Activated CD4-positive, alpha-beta T cell treated with anti-CD3 and anti-CD28 coated beads for 36 hours (primary cell): ENCODE data around the gene HLA-DMB. TPM values are rescaled to one million over a fixed set of nuclear protein-coding genes. Genes with fewer than 3 reads are reported as not detected.

ENCODE experiments used
- ATAC-seq: fragments of 200-7000 bp; cut with Tn5 transposase; one replicate; pipeline ENCODE4 v1.10.0; 2021; ENCODE audit warnings: mild to moderate bottlenecking, moderate library complexity
- CTCF ChIA-PET: fragments of 350-600 bp; sonication (Branson Sonifier 250); formaldehyde crosslinking; loops from one replicate; lab custom pipeline; 2021; ENCODE audit warnings: antibody characterized with exemption; lab: Charles Lee
- POLR2A ChIA-PET: fragments of 350-600 bp; sonication (Branson Sonifier 250); formaldehyde crosslinking; loops from one replicate; lab custom pipeline; 2021; ENCODE audit warnings: antibody characterized with exemption, inconsistent platforms; lab: Charles Lee
- DNase-seq: peaks from one replicate; pipeline ENCODE4 v3.0.0-alpha.2; 2020
- H3K27ac Mint-ChIP-seq: one replicate; pipeline ENCODE4 v1.8.0; 2021; ENCODE audit warnings: mixed read lengths
- H3K27me3 Mint-ChIP-seq: one replicate; pipeline ENCODE4 v1.8.0; 2021; ENCODE audit warnings: mixed read lengths
- H3K36me3 Mint-ChIP-seq: one replicate; pipeline ENCODE4 v1.8.0; 2021; ENCODE audit warnings: low read depth, mixed read lengths
- H3K4me1 Mint-ChIP-seq: one replicate; pipeline ENCODE4 v1.8.0; 2021; ENCODE audit warnings: mixed read lengths
- H3K4me3 Mint-ChIP-seq: one replicate; pipeline ENCODE4 v1.8.0; 2021; ENCODE audit warnings: mild to moderate bottlenecking, moderate library complexity, mixed read lengths
- H3K9me3 Mint-ChIP-seq: one replicate; pipeline ENCODE4 v1.8.0; 2021; ENCODE audit warnings: low read depth, mixed read lengths
- intact Hi-C, 2 experiments: fragments of 100-400 bp; cut with DNase I in 1 of 2; cut with micrococcal nuclease in 1 of 2; formaldehyde crosslinking; loops; one replicate each; pipeline versions ENCODE4 v1.14.2 to v1.15.1; 2022 to 2024; cut with DNase I, micrococcal nuclease
- total RNA-seq, 2 experiments: library from RNA; stranded (reverse); gene quantifications; one replicate each; pipeline ENCODE4 v1.2.3, GENCODE V29; 2021

Gene HLA-DMB
- total RNA-seq = 1 to 10 TPM; 1.9 to 2.3 TPM

- ATAC-seq (peak; percentile 87), DNase-seq (peak; percentile 58)
- no peaks in the 10 kb centered on the region for H3K27me3 Mint-ChIP-seq
- peak within 1 kb of the TSS; percentile 72 for H3K4me3 Mint-ChIP-seq
- H3K36me3 Mint-ChIP-seq = no peaks in the 10 kb centered on the region
- peaks cover 4% of the 10 kb centered on the region for H3K9me3 Mint-ChIP-seq
- peak within 1 kb of the TSS; percentile 87 for H3K27ac Mint-ChIP-seq
- intact Hi-C loops = loop anchor here (1.0 to 5.0 kb wide), 4 partner anchors 13 to 48 kb away; partner anchors contain the start of genes BRD2 (in 2 of the 2) and HLA-DMA (in 1 of the 2)
- peaks cover 55% of the 10 kb centered on the region for H3K4me1 Mint-ChIP-seq
- CTCF ChIA-PET = interaction anchor here (0.7 to 7.6 kb wide), 13 partner anchors 7 to 136 kb away, joined by 3 to 137 read pairs (median 5); partner anchors contain the start of genes BRD2, HLA-DMA and TAP2
- POLR2A ChIA-PET = interaction anchor here (0.6 to 2.2 kb wide), 10 partner anchors 14 to 77 kb away, joined by 3 to 58 read pairs (median 5); no protein-coding TSS in a partner anchor
Observed at GRCh38 chr6:32940656-32941213, at the start of gene HLA-DMB. Gene HLA-DMB (minus strand): TSS chr6:32941028. CDS start chr6:32940807, 221 bp downstream.

GRCh38 chr6:32989368-32989767 lies 48.5 kb upstream of the HLA-DMB start:
- no peaks in the 10 kb centered on the region for H3K36me3 Mint-ChIP-seq
- no peak overlapping the region for H3K27ac Mint-ChIP-seq
- ChIA-PET POLR2A (no interaction called here), CTCF (interaction anchor here (0.6 to 7.6 kb wide), 10 partner anchors 9 to 121 kb away, joined by 3 to 154 read pairs (median 4); no protein-coding TSS in a partner anchor)
- peaks cover 7% of the 10 kb centered on the region for H3K4me1 Mint-ChIP-seq
- intact Hi-C loops = no loop called here
- H3K27me3 Mint-ChIP-seq = no peaks in the 10 kb centered on the region
- no peaks in the 10 kb centered on the region for H3K9me3 Mint-ChIP-seq
- H3K4me3 Mint-ChIP-seq = no peak overlapping the region
- ATAC-seq (peak; percentile 27), DNase-seq (no peak)

GRCh38 chr6:32984622-32985389 lies 44.0 kb upstream of the HLA-DMB start:
- Mint-ChIP-seq H3K27ac (peak overlapping the region; percentile 44), H3K4me1 (peaks cover 15% of the 10 kb centered on the region), H3K36me3 (peaks cover 20% of the 10 kb centered on the region), H3K9me3 (no peaks in the 10 kb centered on the region), H3K27me3 (no peaks in the 10 kb centered on the region), H3K4me3 (no peak overlapping the region)
- ChIA-PET POLR2A (interaction anchor here (0.7 to 3.7 kb wide), 13 partner anchors 9 to 265 kb away, joined by 3 to 71 read pairs (median 3); partner anchors contain the start of genes BRD2, HLA-DMA and TAP2), CTCF (interaction anchor here (0.6 to 7.6 kb wide), 63 partner anchors 9 to 1197 kb away, joined by 3 to 172 read pairs (median 5); partner anchors contain the start of genes BRD2, HLA-DMA, HLA-DMB and PSMB9)
- intact Hi-C loops = loop anchor here (1.0 to 2.0 kb wide), 4 partner anchors 32 to 100 kb away; partner anchors contain the start of gene HLA-DMA (in 2 of the 2)
- ATAC-seq = peak; percentile 88
- DNase-seq = peak; percentile 96

- H3K27me3 Mint-ChIP-seq = no peaks in the 10 kb centered on the region
- ChIA-PET POLR2A (interaction anchor here (0.7 to 3.7 kb wide), 14 partner anchors 8 to 266 kb away, joined by 3 to 71 read pairs (median 3); partner anchors contain the start of genes BRD2, HLA-DMA and TAP2), CTCF (interaction anchor here (0.6 to 7.6 kb wide), 61 partner anchors 9 to 1196 kb away, joined by 3 to 172 read pairs (median 5); partner anchors contain the start of genes BRD2, HLA-DMA, HLA-DMB and PSMB9)
- peak overlapping the region; percentile 44 for H3K27ac Mint-ChIP-seq
- ATAC-seq = peak; percentile 10
- no peak overlapping the region for H3K4me3 Mint-ChIP-seq
- no peak for DNase-seq
- H3K36me3 Mint-ChIP-seq = peaks cover 26% of the 10 kb centered on the region
- H3K9me3 Mint-ChIP-seq = no peaks in the 10 kb centered on the region
- intact Hi-C loops = loop anchor here (1.0 to 2.0 kb wide), 4 partner anchors 31 to 99 kb away; partner anchors contain the start of gene HLA-DMA (in 2 of the 2)
- H3K4me1 Mint-ChIP-seq = peaks cover 12% of the 10 kb centered on the region
Observed at GRCh38 chr6:32983964-32984621, 43.3 kb upstream of the HLA-DMB start.

GRCh38 chr6:32983493-32983848 lies 42.6 kb upstream of the HLA-DMB start:
- Mint-ChIP-seq H3K9me3 (no peaks in the 10 kb centered on the region), H3K4me1 (peaks cover 17% of the 10 kb centered on the region), H3K27me3 (no peaks in the 10 kb centered on the region), H3K4me3 (no peak overlapping the region), H3K27ac (peak overlapping the region; percentile 32), H3K36me3 (peaks cover 32% of the 10 kb centered on the region)
- no peak for DNase-seq
- ChIA-PET POLR2A (interaction anchor here (1.0 to 3.7 kb wide), 5 partner anchors 12 to 128 kb away, joined by 3 to 71 read pairs (median 8); partner anchors contain the start of gene BRD2), CTCF (interaction anchor here (0.6 to 7.6 kb wide), 18 partner anchors 10 to 408 kb away, joined by 3 to 172 read pairs (median 22); partner anchors contain the start of genes BRD2, HLA-DMA, HLA-DMB and KIFC1)
- intact Hi-C loops = no loop called here
- ATAC-seq = no peak

- Mint-ChIP-seq H3K36me3 (peaks cover 38% of the 10 kb centered on the region), H3K9me3 (no peaks in the 10 kb centered on the region), H3K27ac (no peak overlapping the region), H3K4me3 (no peak overlapping the region), H3K4me1 (peaks cover 20% of the 10 kb centered on the region), H3K27me3 (no peaks in the 10 kb centered on the region)
- intact Hi-C loops = no loop called here
- no peak for ATAC-seq
- DNase-seq = no peak
- CTCF ChIA-PET = interaction anchor here (0.6 to 7.6 kb wide), 19 partner anchors 12 to 409 kb away, joined by 3 to 172 read pairs (median 27); partner anchors contain the start of genes BRD2, HLA-DMA, HLA-DMB and KIFC1
- POLR2A ChIA-PET = interaction anchor here (0.6 to 3.7 kb wide), 5 partner anchors 12 to 89 kb away, joined by 3 to 71 read pairs (median 4); partner anchors contain the start of gene BRD2
Observed at GRCh38 chr6:32982702-32983492, 42.1 kb upstream of the HLA-DMB start.

GRCh38 chr6:32982084-32982701 lies 41.4 kb upstream of the HLA-DMB start:
- intact Hi-C loops = no loop called here
- CTCF ChIA-PET = interaction anchor here (0.6 to 7.6 kb wide), 11 partner anchors 11 to 143 kb away, joined by 3 to 172 read pairs (median 4); partner anchors contain the start of genes BRD2, HLA-DMA and TAP2
- Mint-ChIP-seq H3K27me3 (no peaks in the 10 kb centered on the region), H3K27ac (peak overlapping the region; percentile 22), H3K9me3 (no peaks in the 10 kb centered on the region), H3K36me3 (peaks cover 45% of the 10 kb centered on the region), H3K4me1 (peaks cover 27% of the 10 kb centered on the region), H3K4me3 (no peak overlapping the region)
- ATAC-seq (no peak), DNase-seq (no peak)
- POLR2A ChIA-PET = interaction anchor here (0.6 to 3.7 kb wide), 4 partner anchors 11 to 88 kb away, joined by 3 to 71 read pairs (median 4); partner anchors contain the start of gene BRD2

GRCh38 chr6:32980488-32981038 lies 39.7 kb upstream of the HLA-DMB start:
- ATAC-seq (no peak), DNase-seq (no peak)
- Mint-ChIP-seq H3K4me3 (no peak overlapping the region), H3K36me3 (peaks cover 62% of the 10 kb centered on the region), H3K27ac (no peak overlapping the region), H3K4me1 (peaks cover 43% of the 10 kb centered on the region), H3K9me3 (no peaks in the 10 kb centered on the region), H3K27me3 (no peaks in the 10 kb centered on the region)
- intact Hi-C loops = no loop called here
- CTCF ChIA-PET = interaction anchor here (1.0 to 7.4 kb wide), 10 partner anchors 8 to 95 kb away, joined by 3 to 172 read pairs (median 6); partner anchors contain the start of genes BRD2, HLA-DMA and HLA-DMB
- POLR2A ChIA-PET = interaction anchor here (0.6 to 2.4 kb wide), 8 partner anchors 10 to 1241 kb away, joined by 3 to 41 read pairs (median 4); partner anchors contain the start of genes BRD2 and MSH5
